HG02970 (cell line): ENCODE data around the gene C5orf22.
A peak's percentile ranks its signal among the peaks of the same experiment; 100 is the strongest.
"Not testable (repeated sequence)": the region's sequence is repeated elsewhere in the genome, so short reads cannot be mapped to it uniquely, and the experiment has no call there.

Experiments used
- ATAC-seq: cut with Tn5 transposase; IDR thresholded peaks from one replicate; pipeline ENCODE4 v1.9.1; 2021; ENCODE audit warnings: mild to moderate bottlenecking, moderate library complexity, moderate number of reproducible peaks; ENCODE audit not compliant: unreplicated experiment, low FRiP score

Gene C5orf22

DNA sequence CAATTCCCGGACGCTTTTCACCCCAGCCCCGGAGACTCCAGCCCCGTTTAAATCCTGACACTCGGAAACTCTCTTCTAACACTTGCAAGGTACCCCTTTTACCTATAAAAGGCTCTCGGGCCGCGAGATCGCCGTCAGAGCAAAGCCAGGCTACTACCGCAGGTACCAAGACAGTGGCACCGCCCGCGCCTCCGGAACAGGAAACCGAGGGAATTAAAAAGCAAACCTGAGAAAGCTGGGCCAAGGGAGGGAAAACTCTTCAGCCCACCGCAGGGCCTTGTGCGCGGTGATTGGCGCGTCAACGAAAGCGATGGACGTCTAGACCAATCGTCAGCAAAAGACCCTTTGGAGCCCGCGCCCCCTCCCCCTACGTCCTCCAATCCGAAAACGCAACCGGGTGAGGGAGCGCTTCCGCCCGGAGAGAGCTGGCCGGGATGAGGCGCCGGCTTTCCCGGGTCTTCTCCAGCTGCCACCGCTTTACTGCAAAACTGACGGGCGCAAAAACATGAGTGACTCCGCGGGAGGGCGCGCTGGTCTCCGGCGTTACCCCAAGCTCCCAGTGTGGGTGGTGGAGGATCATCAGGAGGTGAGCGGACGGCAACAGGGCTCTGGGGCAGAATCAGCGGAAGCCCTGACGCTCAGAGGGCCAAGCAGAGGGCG lies at the start of gene C5orf22, which contains the start of gene DROSHA:
TSS of gene C5orf22 (plus strand) at position 414 of the 660 bp plus-strand sequence. CDS start at position 506, 92 bp downstream.
TSS of gene DROSHA (minus strand) at position 206 of the 660 bp plus-strand sequence. CDS start 3,034 bp downstream, outside the sequence.
- peak; percentile 95 for ATAC-seq

DNA sequence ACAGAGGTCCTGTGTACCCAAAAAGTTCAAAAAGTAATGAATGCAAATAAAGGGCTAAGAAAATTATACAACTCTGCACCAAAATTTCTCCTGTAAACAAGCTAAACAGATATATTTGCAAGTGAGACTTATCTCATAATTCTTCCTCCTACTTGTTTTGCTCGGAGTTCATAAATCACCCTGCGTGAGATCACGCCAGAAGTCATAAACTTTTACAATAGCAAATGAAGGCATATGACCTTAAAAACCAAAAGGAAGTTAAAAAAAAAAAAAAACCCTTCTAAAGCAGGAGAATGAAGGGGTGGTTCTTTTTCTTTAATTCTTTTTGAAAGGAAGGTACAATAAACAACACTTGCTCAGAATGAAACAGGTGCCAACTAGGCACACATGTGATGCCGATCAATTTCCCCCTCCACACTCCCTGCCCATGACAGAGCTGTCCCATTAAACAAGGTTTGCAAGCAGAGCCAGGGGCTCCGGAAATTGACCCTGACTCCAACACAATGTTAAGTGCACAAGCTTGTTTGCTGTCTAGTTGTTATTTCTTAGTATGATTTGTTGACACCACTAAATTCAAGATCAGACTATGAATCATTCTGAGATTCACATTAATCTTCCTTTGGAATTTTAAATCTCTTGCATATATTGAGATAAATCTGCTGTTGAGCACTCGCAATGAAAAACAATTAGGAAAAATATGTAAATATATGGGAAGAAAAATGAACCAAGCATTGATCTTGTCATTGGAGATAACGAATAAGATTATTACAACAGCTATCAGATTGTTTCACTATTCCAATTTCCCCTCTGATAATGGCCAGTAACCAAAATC lies 46.5 kb upstream of the C5orf22 start:
- no peak for ATAC-seq

DNA sequence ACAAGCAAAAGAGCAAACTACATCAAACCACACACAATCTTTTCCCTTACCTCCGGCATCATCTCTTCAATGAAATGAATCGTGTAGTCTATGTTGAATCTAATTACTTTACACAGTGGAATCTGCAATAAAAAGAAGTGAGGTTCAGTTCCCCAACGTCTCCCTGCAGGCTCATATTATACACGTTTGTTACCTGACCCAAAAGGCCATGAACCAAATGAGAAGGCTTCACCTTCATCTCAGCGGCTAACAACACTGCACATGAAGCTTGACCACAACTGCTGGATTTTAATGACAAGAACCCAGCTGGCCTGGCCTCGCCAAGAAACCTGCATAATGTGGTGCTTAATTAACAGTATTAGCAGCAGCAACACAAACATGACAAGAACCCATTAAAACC lies 45.7 kb upstream of the C5orf22 start:
- no peak for ATAC-seq

DNA sequence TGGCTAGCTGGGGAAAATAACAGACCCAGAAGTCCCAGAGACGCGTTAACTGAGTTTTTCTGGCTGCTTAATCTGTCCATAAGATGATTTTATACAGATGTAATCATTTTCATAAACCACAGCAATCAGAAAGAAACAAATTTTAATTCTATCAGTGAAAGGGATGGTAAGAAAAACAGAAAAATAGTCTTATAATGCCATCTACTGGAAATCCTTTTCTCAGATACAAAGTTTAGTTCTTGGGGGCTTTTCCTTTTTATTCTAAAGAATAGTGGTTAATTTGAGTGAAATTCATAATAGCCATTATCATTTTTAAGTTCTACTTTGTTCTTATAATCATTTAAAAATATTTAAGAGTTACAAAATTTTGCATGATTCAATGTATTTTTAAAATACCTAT lies 44.6 kb upstream of the C5orf22 start:
- no peak for ATAC-seq

DNA sequence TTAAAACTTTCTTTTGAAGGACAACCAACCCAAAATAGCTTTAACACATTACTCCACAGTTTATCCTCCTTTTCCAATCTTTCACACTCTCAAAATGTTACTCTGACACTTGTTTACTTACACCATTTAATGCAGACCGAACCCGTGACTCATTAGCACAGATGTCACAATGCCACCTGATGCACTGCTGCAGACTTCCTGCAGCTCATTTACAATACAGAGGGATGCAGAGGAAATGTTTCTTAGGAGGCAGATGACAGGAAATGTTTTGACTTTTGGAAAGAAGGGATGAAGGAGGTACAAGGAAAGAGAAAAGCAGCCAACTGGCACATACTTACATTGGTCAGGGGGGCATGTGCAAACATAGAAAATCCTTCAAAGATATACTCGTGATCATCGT lies 39.2 kb upstream of the C5orf22 start:
- ATAC-seq, result no peak

DNA sequence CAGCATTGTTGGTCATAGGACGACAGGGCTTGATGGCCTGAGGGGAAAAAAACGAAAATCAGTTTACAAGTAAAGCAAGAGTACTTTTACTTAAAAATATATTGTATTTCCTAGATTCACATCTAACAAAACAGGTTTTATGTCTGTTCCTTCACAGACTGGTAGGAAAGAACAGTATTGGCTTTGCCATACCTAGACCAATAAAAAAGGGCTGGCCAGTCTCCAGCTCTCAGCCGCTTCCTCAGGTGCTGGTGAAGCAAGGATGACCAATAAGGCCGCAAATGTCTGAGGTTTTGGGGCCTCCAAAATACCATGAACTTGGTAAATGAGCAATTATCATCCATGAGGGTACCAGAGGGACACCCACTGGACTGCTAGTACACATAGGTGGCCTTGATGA lies 36.8 kb upstream of the C5orf22 start:
- no peak for ATAC-seq

DNA sequence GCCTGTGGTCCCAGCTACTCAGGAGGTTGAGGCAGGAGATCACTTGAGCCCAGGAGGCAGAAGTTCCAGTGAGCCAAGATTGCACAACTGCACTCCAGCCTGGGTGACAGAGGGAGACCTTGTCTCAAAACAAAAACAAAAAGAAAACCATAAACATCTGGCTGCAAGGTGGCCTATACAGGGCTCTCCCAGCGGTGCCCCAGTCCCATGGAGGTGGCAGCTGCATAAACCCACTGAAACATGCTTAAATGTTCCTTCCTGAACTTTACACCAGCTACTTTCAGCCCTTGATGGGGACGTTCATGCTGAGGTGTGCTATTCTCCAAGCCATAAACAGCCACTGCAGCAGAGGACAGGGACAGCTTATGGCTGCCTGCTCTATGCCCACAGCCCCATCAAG lies 35.8 kb upstream of the C5orf22 start:
- no peak for ATAC-seq

DNA sequence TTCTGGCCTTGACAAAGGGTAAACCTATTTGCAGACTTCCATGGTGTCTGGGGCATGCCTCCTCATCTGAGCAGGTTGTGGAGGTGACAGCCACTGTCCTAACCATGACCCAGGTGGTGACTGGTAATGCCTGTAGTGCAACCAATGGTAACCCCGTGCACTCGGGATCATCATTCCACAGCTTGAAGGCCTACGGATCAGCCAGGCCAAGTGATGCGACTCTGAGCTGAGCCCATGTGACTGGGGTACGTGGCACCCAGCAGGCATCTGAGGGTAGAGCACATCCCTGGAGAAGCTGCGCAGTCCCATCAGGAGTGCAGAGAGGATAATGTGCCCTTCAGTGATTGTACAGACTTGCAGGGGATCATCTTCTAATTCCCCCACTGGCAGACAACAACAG lies 35.2 kb upstream of the C5orf22 start:
- no peak for ATAC-seq

DNA sequence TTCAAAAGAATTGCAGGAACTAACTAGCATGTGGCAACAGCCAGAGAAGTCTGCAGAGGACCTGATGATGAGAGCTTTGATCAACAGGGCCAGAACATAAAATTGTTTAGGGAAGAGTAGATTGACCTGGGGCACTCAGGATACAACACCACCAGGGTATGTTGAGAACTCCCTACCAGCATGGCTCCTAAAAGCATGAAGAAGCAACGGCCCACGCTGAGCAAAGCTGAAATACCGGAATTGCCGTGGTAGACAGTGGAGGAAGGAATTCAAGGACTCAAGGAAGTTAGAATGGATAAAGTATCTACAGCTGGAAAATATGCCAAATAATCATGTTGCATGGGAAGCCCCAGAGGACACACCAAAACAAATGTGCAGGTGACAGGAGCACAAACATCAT lies 31.8 kb upstream of the C5orf22 start:
- no peak for ATAC-seq

DNA sequence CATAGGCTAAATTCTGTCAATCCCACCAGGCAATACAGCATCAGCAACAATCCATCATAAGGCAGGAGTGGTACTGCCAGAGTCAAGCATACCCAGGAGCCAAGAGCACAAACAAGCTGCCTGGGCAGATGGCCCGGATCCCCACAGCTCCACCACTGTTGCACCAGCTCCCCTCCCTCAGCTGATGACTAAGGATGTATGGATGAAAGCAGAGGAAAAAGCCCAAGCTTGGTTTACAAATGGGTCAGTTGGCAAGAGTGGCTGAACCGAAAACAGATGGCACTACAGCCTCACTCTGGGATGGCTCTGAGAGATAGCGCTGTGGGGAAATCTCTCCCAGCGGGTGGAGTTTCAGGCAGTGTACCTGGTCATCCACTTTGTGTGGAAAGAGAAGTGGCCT lies 29.6 kb upstream of the C5orf22 start:
- no peak for ATAC-seq

DNA sequence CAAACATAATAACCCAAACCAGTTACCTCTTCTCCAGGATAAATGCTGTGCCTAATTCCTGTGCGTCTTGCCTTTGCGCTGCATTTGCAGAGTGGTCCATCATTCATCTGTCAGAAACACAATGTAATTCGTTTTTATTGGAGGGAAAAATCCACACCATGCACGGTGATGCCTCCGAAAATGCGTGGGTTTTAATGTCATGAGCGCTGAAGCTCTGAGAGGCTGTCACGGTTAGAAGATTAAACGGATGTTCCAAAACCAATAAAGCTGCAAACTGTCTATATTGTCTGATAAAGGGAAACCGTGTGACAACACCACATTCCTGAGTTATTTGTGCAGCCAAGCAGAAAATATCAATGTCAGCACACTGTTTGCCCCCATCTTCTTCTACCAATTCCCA lies 27.6 kb upstream of the C5orf22 start:
- no peak for ATAC-seq

DNA sequence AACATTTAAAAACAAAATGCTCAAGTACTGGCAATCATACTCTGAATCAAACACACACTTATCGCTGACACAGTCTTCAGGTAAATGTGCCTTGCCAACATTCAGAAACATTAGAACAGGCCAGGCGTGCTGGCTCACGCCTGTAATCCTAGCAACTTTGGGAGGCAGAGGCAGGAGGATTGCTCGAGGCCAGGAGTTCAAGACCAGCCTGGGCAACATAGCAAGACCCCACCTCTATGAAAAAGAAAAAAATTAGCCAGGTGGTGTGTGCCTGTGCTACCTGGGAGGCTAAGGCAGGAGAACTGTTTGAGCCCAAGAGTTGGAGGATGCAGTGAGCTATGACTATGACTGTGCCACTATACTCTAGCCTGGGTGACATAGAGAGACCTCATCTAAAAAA lies 20.8 kb upstream of the C5orf22 start:
- no peak for ATAC-seq

DNA sequence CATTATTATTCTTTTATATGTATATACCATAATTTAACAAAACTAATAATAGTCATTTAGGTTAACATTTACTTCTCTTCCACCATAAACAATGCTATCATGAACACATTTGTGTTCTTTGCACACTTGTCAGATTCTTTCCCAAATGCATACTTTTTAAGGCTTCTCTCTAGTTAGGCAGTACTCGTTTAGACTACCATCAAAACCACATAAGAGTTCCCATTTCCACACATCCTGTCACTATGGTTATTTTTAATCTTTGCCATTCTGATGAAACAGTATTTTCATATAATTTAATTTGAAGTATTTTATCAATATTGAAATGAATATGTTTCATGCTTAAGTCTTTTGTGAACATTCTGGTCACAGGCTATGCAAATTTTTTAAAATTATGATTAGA lies 15.3 kb upstream of the C5orf22 start:
- ATAC-seq, result no peak

DNA sequence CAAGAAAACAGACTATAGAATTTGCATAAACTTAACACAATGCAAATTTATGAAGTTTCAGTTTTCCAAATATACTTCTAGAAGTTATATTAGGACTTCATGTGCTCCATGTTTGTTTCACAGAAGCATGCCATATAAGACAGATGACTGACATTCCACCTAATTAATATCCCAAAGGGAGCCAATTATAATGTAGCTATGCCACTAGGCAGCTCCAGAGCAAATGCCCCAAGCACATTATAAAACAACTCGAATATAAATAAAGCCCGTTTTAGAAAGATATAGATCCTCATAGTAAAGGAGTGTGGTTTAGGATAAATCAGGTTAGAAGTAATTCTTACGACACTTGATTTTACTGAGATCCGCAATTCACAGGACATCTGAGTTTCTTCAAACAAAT lies 9.1 kb upstream of the C5orf22 start:
- no peak for ATAC-seq

DNA sequence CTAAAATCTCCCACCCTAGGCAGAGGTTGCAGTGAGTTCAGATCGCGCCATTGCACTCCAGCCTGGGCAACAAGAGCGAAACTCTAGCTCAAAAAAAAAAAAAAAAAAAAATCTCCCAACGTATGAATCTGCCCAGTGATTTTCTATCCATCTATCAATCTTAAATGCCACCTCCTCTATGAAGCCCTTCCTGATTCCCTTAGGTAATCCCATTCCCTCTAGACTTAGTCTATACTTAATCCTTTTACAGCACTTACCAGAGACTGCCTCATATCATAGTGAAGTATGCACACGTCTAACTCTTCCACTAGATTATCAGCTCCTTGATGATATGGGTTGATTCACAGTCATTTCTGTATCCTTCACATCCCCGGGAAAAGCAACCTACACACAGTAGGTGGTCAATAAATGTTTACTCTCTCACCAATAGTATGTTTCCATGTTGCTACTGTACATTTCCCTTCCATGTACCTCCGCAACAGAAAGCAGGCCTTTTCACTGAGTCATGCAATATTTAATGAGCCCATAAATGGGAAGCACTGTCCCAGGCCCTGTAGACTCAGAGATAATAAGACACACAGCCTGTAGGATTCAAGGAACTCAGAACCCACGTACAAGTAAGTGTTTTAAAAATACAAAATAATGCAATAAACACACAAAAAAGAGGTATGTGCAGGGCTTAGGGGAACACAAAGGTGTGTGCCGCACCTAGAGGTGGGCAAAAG lies 1.4 kb upstream of the C5orf22 start:
- ATAC-seq, result no peak

DNA sequence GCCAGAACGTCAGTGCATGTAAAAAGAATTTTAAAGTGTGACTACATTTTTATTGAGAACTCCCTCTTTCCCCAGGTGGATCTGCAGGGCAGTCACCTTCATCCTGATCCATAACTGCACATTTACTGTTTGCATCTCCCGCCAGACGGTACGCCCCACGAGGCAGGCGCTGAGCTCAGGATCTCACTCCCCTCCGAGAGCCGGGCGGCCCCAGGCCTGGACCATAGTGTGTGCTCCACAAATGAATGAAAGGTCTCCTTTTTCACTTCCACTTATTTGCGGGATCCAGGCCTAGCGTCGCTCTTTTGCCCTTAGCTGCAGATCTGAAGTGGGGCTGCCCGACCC lies 586 bp upstream of the C5orf22 start:
- peak; percentile 28 for ATAC-seq

DNA sequence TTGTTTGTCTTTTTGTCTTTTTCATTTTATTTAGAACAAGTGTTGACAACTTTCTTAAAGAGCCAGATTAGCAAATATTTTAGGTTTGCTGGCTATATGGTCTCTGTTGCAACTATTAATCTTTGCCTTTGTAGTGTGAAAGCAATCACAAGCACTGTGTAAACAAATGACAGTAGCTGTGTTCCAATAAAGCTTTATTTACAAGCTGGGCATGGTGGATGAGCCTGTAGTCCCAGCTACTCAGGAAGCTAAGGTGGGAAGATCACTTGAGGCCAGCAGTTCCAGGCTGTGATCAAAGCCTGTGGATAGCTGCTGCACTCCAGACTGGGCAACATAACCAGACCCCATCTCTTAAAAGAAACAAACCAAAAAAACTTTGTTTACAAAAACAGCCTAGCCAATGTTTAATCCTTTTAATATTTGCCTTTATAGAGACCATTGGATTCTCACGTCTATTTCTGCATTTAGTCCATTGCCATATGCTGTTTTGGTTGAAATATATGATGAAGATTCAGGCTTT lies 2.5 kb downstream of the C5orf22 start:
- no peak for ATAC-seq

DNA sequence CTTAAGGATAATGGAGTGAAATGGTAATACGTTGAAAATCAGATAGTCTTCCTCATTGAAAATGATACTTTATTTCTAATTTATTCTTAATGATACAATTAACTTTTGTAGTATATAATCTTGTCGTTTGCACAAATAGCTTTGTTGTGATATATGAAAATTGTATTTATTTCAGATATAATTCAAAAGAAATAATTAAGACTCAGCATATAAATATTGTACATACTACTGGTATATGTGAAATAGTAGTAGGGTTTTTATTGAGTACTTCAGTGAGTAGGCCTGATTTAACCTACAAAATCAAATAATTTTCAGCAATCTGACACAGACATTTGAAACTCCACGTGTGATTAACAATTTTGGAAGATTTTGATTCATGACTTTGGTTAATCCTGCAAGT lies 4.8 kb downstream of the C5orf22 start:
- ATAC-seq, result no peak

DNA sequence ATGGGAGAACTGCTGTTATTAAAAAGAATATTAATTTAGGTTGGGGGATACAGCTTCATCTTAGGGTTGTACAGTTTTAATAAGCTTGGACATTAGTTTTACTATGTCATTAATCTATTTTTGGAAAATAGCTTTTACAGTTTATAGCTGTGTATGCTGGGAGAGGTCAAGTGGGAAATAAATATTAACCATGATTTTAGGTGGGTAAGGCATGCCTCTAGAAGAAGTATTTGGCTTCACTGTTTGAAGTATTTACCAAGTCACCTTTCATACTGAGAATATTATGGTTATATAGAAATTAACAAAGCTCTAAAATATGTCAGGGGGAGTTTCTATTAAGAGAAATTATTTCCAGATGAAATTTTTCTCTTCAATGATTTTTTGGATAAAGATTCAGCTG lies 5.2 kb downstream of the C5orf22 start:
- no peak for ATAC-seq

DNA sequence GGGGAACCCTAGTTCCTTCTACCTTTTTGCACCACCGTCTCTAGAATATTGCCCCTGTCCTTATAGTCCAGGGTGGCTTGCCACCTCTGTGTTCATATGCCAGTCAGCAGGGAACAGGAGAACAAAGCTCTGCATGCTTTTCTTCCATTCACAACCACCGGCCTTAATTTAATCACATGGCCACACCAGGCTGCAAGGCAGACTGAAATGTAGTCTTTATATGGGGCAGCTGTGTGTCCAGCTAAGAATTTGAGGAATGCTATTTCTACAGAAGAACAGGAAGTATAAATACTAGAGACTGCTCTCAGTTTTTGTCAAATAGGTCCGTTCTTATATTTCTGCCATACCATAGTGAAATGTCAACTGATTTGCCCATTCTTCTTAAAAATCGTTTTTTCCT lies 5.8 kb downstream of the C5orf22 start:
- ATAC-seq, result no peak

DNA sequence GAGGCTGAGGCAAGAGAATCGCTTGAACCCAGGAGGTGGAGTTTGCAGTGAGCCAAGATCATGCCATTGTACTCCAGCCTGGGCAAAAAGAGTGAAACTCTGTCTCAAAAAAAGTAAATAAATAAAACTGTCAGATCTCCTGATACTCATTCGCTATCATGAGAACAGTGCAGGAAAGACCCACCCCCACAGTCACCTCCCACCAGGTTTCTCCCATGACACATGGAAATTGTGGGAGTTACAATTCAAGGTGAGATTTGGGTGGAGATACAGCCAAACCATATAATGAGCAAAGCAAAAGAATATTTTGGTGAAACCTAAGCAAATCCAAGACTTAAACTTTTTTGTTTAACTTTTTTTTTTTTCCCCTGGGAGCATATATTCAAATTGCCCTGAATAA lies 17.0 kb downstream of the C5orf22 start:
- ATAC-seq, result not testable (repeated sequence)
